Measurements from ENCODE around the gene ATIC.

DNA sequence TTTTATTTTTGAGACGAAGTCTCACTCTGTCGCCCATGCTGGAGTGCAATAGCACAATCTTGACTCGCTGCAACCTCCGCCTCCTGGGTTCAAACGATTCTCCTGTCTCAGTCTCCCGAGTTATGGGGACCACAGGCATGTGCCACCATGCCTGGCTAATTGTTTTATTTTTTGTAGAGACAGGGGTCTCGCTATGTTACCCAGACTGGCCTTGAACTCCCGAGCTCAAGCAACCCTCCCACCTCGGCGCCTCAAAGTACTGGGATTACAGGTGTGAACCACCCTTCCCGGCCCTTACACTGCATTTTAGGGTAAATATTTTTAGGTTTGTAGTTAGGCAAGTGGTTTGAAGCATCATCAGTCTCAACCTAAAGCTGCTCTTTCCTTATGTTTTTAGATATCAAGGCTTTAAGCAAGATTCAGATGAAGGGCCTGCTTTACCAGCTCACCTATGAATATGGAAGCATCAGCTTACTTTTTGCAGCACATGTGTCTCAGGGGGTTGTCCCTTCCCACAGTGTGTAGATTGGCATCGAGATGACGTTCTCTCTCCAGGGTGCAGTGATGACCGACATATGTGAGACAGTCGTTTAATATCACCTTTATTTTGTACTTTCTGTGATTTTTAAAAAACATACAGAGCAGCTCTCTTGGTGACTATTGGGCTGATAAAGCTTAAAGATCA is 47.2 kb downstream of the ATIC start:
- no peak for TF ChIP-seq POLR2A (IDR thresholded peaks at IDR 0.05)
- TF ChIP-seq, protein P1, sequence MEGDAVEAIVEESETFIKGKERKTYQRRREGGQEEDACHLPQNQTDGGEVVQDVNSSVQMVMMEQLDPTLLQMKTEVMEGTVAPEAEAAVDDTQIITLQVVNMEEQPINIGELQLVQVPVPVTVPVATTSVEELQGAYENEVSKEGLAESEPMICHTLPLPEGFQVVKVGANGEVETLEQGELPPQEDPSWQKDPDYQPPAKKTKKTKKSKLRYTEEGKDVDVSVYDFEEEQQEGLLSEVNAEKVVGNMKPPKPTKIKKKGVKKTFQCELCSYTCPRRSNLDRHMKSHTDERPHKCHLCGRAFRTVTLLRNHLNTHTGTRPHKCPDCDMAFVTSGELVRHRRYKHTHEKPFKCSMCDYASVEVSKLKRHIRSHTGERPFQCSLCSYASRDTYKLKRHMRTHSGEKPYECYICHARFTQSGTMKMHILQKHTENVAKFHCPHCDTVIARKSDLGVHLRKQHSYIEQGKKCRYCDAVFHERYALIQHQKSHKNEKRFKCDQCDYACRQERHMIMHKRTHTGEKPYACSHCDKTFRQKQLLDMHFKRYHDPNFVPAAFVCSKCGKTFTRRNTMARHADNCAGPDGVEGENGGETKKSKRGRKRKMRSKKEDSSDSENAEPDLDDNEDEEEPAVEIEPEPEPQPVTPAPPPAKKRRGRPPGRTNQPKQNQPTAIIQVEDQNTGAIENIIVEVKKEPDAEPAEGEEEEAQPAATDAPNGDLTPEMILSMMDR (IDR thresholded peaks at IDR 0.05): no peak

All from ovary (tissue), 3 donors.